Adrenal gland (tissue), 12 donors: Measurements from ENCODE around the gene CHTF8. TPM values are rescaled to one million over a fixed set of nuclear protein-coding genes. Genes with fewer than 3 reads are reported as not detected.

ENCODE experiments used
- DNase-seq, 7 donors: peaks; one replicate each; pipeline ENCODE4 v3.0.0-alpha.2; 2019 to 2020
- H3K27ac ChIP-seq, 5 donors: fragments of 200-600 bp; sonication (generic) in 4 of 5; 1 replicate in 3 of 5; 2 replicates in 2 of 5; pipeline versions ENCODE4 v1.5.1 to v1.8.0; 2016 to 2020; ENCODE audit warnings: mild to moderate bottlenecking in 1 of 5
- H3K27me3 ChIP-seq: fragments of 200-600 bp; 2 replicates; pipeline ENCODE4 v1.8.0; 2021
- H3K36me3 ChIP-seq, 2 donors: fragments of 200-600 bp; replicated peaks in 1 of 2; 1 replicate in 1 of 2; 2 replicates in 1 of 2; pipeline versions ENCODE4 v1.5.1 to v1.8.0; 2018 to 2022
- H3K4me1 ChIP-seq, 2 donors: fragments of 200-600 bp; replicated peaks in 1 of 2; 1 replicate in 1 of 2; 2 replicates in 1 of 2; pipeline versions ENCODE4 v1.5.1 to v1.8.0; 2018 to 2021
- H3K4me3 ChIP-seq, 4 donors: fragments of 200-600 bp; sonication (generic) in 3 of 4; one replicate each; pipeline ENCODE4 v1.5.1; 2016 to 2018
- H3K9me3 ChIP-seq, 3 donors: fragments of 200-600 bp; sonication (generic) in 1 of 3; replicated peaks in 1 of 3; 1 replicate in 2 of 3; 2 replicates in 1 of 3; pipeline versions ENCODE4 v1.5.1 to v1.8.0; 2016 to 2021
- POLR2A ChIP-seq, 2 donors: fragments of 450-650 bp; IDR thresholded peaks; one replicate each; pipeline ENCODE4 v1.6.1; 2017; ENCODE audit warnings: antibody characterized with exemption in 2 of 2, mild to moderate bottlenecking in 2 of 2, moderate library complexity in 1 of 2
- WGBS, 4 donors: extraction: QIAGEN DNeasy Blood & Tissue Kit in 2 of 4; methylation state at CpG; one replicate each; pipeline versions ENCODE4 v1.1.5 to v1.1.7; 2013 to 2017; 5-methylcytosine and 5-hydroxymethylcytosine counted together
- intact Hi-C, 2 donors: fragments of 100-400 bp; cut with DNase I; formaldehyde crosslinking; loops; one replicate each; pipeline versions ENCODE4 v1.14.1 to v1.15.0; 2022 to 2023
- polyA plus RNA-seq, 3 donors: library from polyadenylated mRNA; stranded (reverse); fragments of 200-250 nt in 2 of 3; fragments of 350-450 nt in 1 of 3; fragmentation: Illumina TruSeq in 1 of 3; extraction: RNeasy Lipid Tissue Mini Kit (QIAGEN cat#74804) in 1 of 3; gene quantifications; one replicate each; pipeline ENCODE4 v1.2.3, GENCODE V29; 2013 to 2014
- total RNA-seq, 9 donors: library from RNA; depleted of rRNA in 4 of 9; stranded (reverse); fragments of >200 nt in 4 of 9; fragments of 120-200 nt in 1 of 9; fragmentation: NEBNext Ultra II Directional in 1 of 9; extraction: Animal tissue kit (Norgen Biotek cat#: 25700) in 1 of 9; gene quantifications; one replicate each; pipeline versions ENCODE4 v1.1.0 to v1.2.4, GENCODE V29; 2013 to 2023
- TF ChIP-seq, protein P1 (sequence below), 6 experiments: fragments of 450-650 bp in 4 of 6; fragments of 200-600 bp in 2 of 6; sonication (generic) in 1 of 6; IDR thresholded peaks; 1 replicate in 5 of 6; 2 replicates in 1 of 6; pipeline versions ENCODE4 v1.5.1 to v1.8.0; 2016 to 2021; ENCODE audit warnings: antibody characterized with exemption in 6 of 6, mild to moderate bottlenecking in 2 of 6, moderate library complexity in 1 of 6
- donor health status: healthy with polysubstance abuse.
- donor health status: Bipolar disorder and iron deficiency.
- donor health status: DM: yes; HTN: yes; CAD: no.
- donor health status: DM: no; HTN: no; CAD: no.
- donor health status: DM: no; HTN: no; CAD: no.
- donor health status: DM: yes; HTN: yes; CAD: no.

The CHTF8 gene
- total and polyA plus RNA-seq, 12 donors, result 34.0 to 207 (median 81.7) TPM

DNA sequence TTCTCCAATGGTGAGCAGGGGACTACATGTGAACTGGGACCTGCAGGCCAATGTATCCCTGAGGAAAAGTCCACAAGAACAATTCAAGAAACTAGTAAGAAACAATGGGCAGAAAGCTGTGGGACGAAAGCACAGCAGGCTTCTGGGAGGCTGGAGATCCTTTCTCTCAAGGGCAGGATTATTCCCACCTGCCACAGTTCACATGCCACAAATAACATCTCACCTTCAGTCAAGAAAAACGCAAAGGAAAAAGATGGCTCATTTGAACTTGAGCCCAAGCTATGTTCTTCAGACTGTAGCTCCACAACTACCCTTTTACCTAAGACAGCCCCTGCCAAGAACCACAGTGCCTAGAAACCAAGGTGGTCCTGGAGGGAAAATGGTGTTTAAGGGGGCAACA, 13.9 kb downstream of the CHTF8 start:
- no peak for TF ChIP-seq POLR2A (IDR thresholded peaks at IDR 0.05)
- TF ChIP-seq, protein P1, sequence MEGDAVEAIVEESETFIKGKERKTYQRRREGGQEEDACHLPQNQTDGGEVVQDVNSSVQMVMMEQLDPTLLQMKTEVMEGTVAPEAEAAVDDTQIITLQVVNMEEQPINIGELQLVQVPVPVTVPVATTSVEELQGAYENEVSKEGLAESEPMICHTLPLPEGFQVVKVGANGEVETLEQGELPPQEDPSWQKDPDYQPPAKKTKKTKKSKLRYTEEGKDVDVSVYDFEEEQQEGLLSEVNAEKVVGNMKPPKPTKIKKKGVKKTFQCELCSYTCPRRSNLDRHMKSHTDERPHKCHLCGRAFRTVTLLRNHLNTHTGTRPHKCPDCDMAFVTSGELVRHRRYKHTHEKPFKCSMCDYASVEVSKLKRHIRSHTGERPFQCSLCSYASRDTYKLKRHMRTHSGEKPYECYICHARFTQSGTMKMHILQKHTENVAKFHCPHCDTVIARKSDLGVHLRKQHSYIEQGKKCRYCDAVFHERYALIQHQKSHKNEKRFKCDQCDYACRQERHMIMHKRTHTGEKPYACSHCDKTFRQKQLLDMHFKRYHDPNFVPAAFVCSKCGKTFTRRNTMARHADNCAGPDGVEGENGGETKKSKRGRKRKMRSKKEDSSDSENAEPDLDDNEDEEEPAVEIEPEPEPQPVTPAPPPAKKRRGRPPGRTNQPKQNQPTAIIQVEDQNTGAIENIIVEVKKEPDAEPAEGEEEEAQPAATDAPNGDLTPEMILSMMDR (IDR thresholded peaks at IDR 0.05), result no peak
- intact Hi-C loops, result no loop called here
- Histone ChIP-seq H3K4me1 (no peaks in the 10 kb centered on the region), H3K27me3 (no peaks in the 10 kb centered on the region), H3K9me3 (no peaks in the 10 kb centered on the region), H3K36me3 (peaks cover 0 to 54% of the 10 kb centered on the region in 2 donors), H3K4me3 (no peak overlapping the region), H3K27ac (no peak overlapping the region)
- no peak for DNase-seq
- 91 to 100% (median 98%) methylated on average over 2 of the region's 2 CpGs for WGBS, 4 donors

DNA sequence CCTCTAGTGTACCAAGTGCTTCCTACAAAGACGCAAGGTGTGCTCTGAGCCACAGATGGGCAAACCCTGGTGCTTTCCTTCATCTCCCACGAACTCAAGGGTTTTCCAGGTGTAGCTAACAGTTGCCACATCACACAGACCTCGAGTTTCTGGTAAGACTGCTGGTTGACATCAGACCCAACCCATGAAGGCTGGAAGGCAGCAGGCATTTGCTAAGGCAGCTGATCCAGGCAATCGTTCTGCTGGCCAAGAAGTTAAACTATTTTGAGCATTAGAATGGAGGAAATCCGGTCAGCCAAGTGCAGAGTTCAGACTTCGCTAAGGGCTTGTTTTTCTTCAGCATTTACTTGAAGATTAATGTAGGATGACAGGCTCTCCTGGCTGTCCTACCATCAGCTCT, 15.5 kb downstream of the CHTF8 start:
- H3K36me3 ChIP-seq, result peaks cover 0 to 54% of the 10 kb centered on the region in 2 donors
- H3K4me1 ChIP-seq, result no peaks in the 10 kb centered on the region
- H3K27me3 ChIP-seq, result no peaks in the 10 kb centered on the region
- no peak overlapping the region for H3K4me3 ChIP-seq
- H3K9me3 ChIP-seq, result no peaks in the 10 kb centered on the region
- peak overlapping the region in 2 of 5 donors; percentile 22 to 35 for H3K27ac ChIP-seq
- 55 to 79% (median 67%) methylated on average over 3 to 6 of the region's 6 CpGs for WGBS, 4 donors
- no peak for TF ChIP-seq POLR2A (IDR thresholded peaks at IDR 0.05)
- TF ChIP-seq, protein P1 (IDR thresholded peaks at IDR 0.05), result no peak
- intact Hi-C loops, result no loop called here
- no peak for DNase-seq

DNA sequence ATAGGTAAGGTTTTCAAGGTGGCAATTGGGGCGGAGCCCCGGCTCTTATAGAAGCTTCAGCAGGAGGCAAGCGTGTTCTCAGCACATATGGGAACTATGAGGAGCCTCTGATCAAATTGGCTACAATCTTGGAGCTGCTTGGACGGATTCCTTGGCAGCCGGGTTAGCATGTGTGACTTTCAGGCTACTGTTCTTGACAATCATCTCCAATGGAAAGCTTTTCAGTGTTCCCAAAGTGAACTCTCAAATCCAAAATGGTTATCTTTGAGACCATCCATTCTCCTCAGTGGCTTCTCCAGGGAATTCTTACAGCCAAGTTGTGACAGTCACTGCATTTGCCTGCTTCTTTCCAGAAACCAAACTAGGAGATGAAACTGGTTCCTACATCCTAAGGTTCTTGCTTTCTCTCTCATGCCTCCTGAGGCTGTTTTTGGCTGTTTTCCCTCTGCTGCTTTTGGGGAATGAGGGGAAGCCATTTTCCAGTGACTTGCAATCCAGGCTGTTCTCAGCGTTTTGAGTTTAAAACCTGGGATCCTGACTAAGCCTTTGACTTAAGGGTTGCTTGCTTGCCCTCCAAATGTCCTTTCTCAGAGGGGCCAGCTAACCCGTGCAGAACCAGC, 16.0 kb downstream of the CHTF8 start:
- Histone ChIP-seq H3K36me3 (peaks cover 0 to 54% of the 10 kb centered on the region in 2 donors), H3K4me3 (no peak overlapping the region), H3K4me1 (no peaks in the 10 kb centered on the region), H3K27me3 (no peaks in the 10 kb centered on the region), H3K9me3 (no peaks in the 10 kb centered on the region), H3K27ac (peak overlapping the region in 2 of 5 donors; percentile 22 to 35)
- no peak for DNase-seq
- intact Hi-C loops, result no loop called here
- WGBS, 4 donors, result 82 to 94% (median 89%) methylated on average over 6 to 7 of the region's 7 CpGs
- no peak for TF ChIP-seq POLR2A (IDR thresholded peaks at IDR 0.05)
- TF ChIP-seq, protein P1 (IDR thresholded peaks at IDR 0.05), result no peak

DNA sequence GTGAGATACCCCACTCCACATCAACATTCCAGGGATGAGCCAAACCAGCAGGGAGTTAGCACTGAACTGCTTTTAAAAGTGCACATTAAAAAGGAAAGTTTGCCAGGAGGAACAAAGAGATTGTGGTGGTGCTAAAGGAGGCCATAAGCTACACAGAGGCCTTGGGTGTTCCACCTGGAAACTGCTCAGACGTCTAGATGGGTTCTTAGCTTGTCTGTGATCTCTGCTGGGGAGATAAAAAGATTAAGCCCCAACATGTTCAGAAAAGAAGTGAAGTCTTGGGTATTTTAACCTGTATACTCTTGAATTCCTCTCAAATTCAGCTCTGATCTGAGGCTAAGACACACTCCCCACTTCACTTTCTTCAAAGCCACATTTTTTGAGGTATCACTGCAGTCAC, 16.6 kb downstream of the CHTF8 start:
- H3K4me3 ChIP-seq, result no peak overlapping the region
- 67 to 85% (median 80%) methylated on average over 1 of the region's 1 CpG for WGBS, 4 donors
- H3K36me3 ChIP-seq, result peaks cover 0 to 49% of the 10 kb centered on the region in 2 donors
- intact Hi-C loops, result no loop called here
- TF ChIP-seq POLR2A (IDR thresholded peaks at IDR 0.05), result no peak
- TF ChIP-seq, protein P1 (IDR thresholded peaks at IDR 0.05), result no peak
- no peak overlapping the region for H3K27ac ChIP-seq
- H3K4me1 ChIP-seq, result no peaks in the 10 kb centered on the region
- DNase-seq, result no peak
- no peaks in the 10 kb centered on the region for H3K27me3 ChIP-seq
- H3K9me3 ChIP-seq, result no peaks in the 10 kb centered on the region
